ENCODE measurements around the gene ECE1. TPM values are rescaled to one million over a fixed set of nuclear protein-coding genes. Genes with fewer than 3 reads are reported as not detected.

ECE1 gene
- total and polyA plus RNA-seq, 2 of the 8 experiments (the other 6 are each of a cell fraction or from before 2014, with no cell fraction given), result 21.4 to 36.8 TPM

- no peak for TF ChIP-seq POLR2A (IDR thresholded peaks at IDR 0.05; ENCODE audit: control extremely low read depth in 1 of 2, low read depth in 2 of 2, low read length in 2 of 2)
- TF ChIP-seq RNF2 (IDR thresholded peaks at IDR 0.05; ENCODE audit: borderline replicate concordance, low read depth, low read length, missing control alignments, poor library complexity, severe bottlenecking), result no peak
- TF ChIP-seq NANOG (IDR thresholded peaks at IDR 0.05; ENCODE audit: insufficient read depth, low read depth, low read length, poor library complexity, severe bottlenecking), result no peak
- TF ChIP-seq SUZ12 (IDR thresholded peaks at IDR 0.05; ENCODE audit: low read length), result peak; percentile 17; the same call in 1 of the 2 replicates
- ChIA-PET CTCF (ENCODE audit: partially characterized antibody) (interaction anchor here (2.3 kb wide), 1 partner anchor 11 kb away, joined by 8 read pairs; no protein-coding TSS in a partner anchor), POLR2A (ENCODE audit: partially characterized antibody) (interaction anchor here (1.5 to 1.6 kb wide), 2 partner anchors 12 to 15 kb away, joined by 3 to 7 read pairs; no protein-coding TSS in a partner anchor)
- Histone ChIP-seq H3K23me2 (ENCODE audit: low read depth, low read length) (no peaks in the 10 kb centered on the region), H3K4me3 (ENCODE audit: extremely low read depth in 1 of 4, insufficient read depth in 2 of 4, low read depth in 3 of 4, low read length in 4 of 4) (no peak overlapping the region), H4K5ac (ENCODE audit: insufficient read length, low read depth, low read length) (no peak overlapping the region), H3K9me3 (ENCODE audit: insufficient read depth in 2 of 2, low read depth in 1 of 2, low read length in 1 of 2) (no peaks in the 10 kb centered on the region), H3K79me2 (ENCODE audit: control insufficient read depth in 1 of 2, insufficient read depth in 2 of 2, low read length in 2 of 2) (no peaks in the 10 kb centered on the region), H3K36me3 (ENCODE audit: control insufficient read depth in 2 of 4, insufficient read depth in 4 of 4, low read length in 3 of 4) (no peaks in the 10 kb centered on the region), H3K27ac (ENCODE audit: low read depth, low read length) (no peak overlapping the region), H2AK5ac (ENCODE audit: low read depth, low read length) (no peak overlapping the region), H2BK12ac (ENCODE audit: low read depth, low read length) (no peak overlapping the region), H3K27me3 (replicated peaks in 1 of 4; ENCODE audit: control insufficient read depth in 3 of 4, extremely low read depth in 1 of 4, insufficient read depth in 3 of 4, low read length in 3 of 4) (peaks cover 56 to 84% (median 79%) of the 10 kb centered on the region in 4 experiments), H3K9ac (replicated peaks in 1 of 4; ENCODE audit: extremely low read depth in 1 of 4, low read depth in 3 of 4, low read length in 3 of 4) (no peak overlapping the region), H2BK20ac (ENCODE audit: low read length) (no peak overlapping the region), H2AFZ (ENCODE audit: low read length) (no peak overlapping the region), H3K56ac (replicated peaks; ENCODE audit: insufficient read length, low read depth, low read length) (no peak overlapping the region), H3K4ac (replicated peaks; ENCODE audit: insufficient read length, low read depth, low read length) (no peak overlapping the region), H4K8ac (ENCODE audit: extremely low read depth, insufficient read depth, low read length) (no peak overlapping the region), H4K20me1 (replicated peaks in 1 of 2; ENCODE audit: control insufficient read depth in 1 of 2, insufficient read depth in 2 of 2, low read length in 2 of 2) (peaks cover 2 to 3% of the 10 kb centered on the region in 2 experiments), H3K14ac (ENCODE audit: insufficient read length) (no peak overlapping the region), H3K79me1 (ENCODE audit: low read depth, low read length) (no peaks in the 10 kb centered on the region), H2BK120ac (replicated peaks; ENCODE audit: low read depth, low read length) (no peak overlapping the region), H3K4me2 (ENCODE audit: insufficient read depth in 1 of 2, low read depth in 2 of 2, low read length in 2 of 2) (no peak overlapping the region), H2BK15ac (ENCODE audit: low read length) (no peak overlapping the region), H3K18ac (ENCODE audit: extremely low read depth, low read length) (no peak overlapping the region), H3K23ac (ENCODE audit: insufficient read length) (no peak overlapping the region), H2BK5ac (ENCODE audit: low read depth, low read length) (no peak overlapping the region), H4K91ac (replicated peaks; ENCODE audit: insufficient read length, low read length) (no peak overlapping the region), H3K4me1 (replicated peaks in 1 of 4; ENCODE audit: control insufficient read depth in 3 of 4, insufficient read depth in 4 of 4, low read length in 3 of 4) (no peaks in the 10 kb centered on the region)
- 62% methylated on average over 3 of the region's 3 CpGs; no CpG with 5 or more reads in 1 of the 2 experiments for WGBS, 2 experiments (ENCODE audit: extremely low coverage in 1 of 2, insufficient coverage in 1 of 2, insufficient read length in 1 of 2, insufficient replicate concordance in 2 of 2, low coverage in 1 of 2, low lambda C conversion rate in 2 of 2, missing lambda C conversion rate in 1 of 2)
- DNase-seq (ENCODE audit: low read depth in 1 of 2, low spot score in 2 of 2) (no peak), FAIRE-seq (no peak)
Observed at GRCh38 chr1:21189421-21189820, 100.8 kb downstream of the ECE1 start.
